ENCODE measurements around the gene EIF4A3. TPM values are rescaled to one million over a fixed set of nuclear protein-coding genes. Genes with fewer than 3 reads are reported as not detected.

Gene EIF4A3
- total and polyA plus RNA-seq, 9 of the 15 experiments (the other 6 are each of a cell fraction or from before 2014, with no cell fraction given) = 62.7 to 171 (median 127) TPM

- Histone ChIP-seq H3K27me3 (ENCODE audit: control insufficient read depth in 2 of 2, insufficient read depth in 2 of 2, low read length in 2 of 2) (peaks cover 43 to 66% of the 10 kb centered on the region in 2 experiments), H3K36me3 (ENCODE audit: control insufficient read depth, insufficient read depth, low read length) (no peaks in the 10 kb centered on the region), H3K9me3 (replicated peaks; ENCODE audit: control insufficient read depth, insufficient read depth, low read depth, low read length) (0 out of 2 replicates have a peak, but pooled peaks cover 5% of the 10 kb centered on the region), H3K4me3 (no peak overlapping the region), H3K9me1 (ENCODE audit: control insufficient read depth, insufficient read depth, low read length) (no peaks in the 10 kb centered on the region), H2AFZ (ENCODE audit: low read depth, low read length) (no peak overlapping the region), H3K9ac (ENCODE audit: insufficient read depth in 1 of 2, low read depth in 2 of 2, low read length in 2 of 2) (no peak overlapping the region), H3K27ac (ENCODE audit: extremely low read depth, low read depth, low read length) (no peak overlapping the region), H3K4me1 (replicated peaks in 1 of 2; ENCODE audit: control insufficient read depth in 2 of 2, insufficient read depth in 2 of 2, low read length in 2 of 2) (peaks cover 0 to 49% of the 10 kb centered on the region in 2 experiments; a peak in 2 of 5 replicates), H3K79me2 (ENCODE audit: control insufficient read depth, insufficient read depth, low read length) (no peaks in the 10 kb centered on the region), H4K20me1 (replicated peaks; ENCODE audit: control insufficient read depth, insufficient read depth, low read length) (no peaks in the 10 kb centered on the region), H3K4me2 (ENCODE audit: insufficient read depth, low read length) (no peak overlapping the region)
- WGBS (ENCODE audit: insufficient coverage, low coverage, missing lambda C conversion rate) = 22% methylated on average over 16 of the region's 16 CpGs
- no peak for ATAC-seq
- no peak for FAIRE-seq
- DNase-seq (ENCODE audit: extremely low read depth in 1 of 4, low spot score in 3 of 4) = no peak
- intact Hi-C loops (cut with micrococcal nuclease) = no loop called here
- CTCF ChIA-PET (ENCODE audit: low intra/inter-chr PET ratio) = no interaction called here
- in situ Hi-C loops (cut with MboI) = no loop called here
- POLR2A ChIA-PET = interaction anchor here (1.2 to 1.9 kb wide), 2 partner anchors 15 to 20 kb away, joined by 3 to 5 read pairs; partner anchors contain the start of gene GAA
- no TSS peak for BruUV-seq (replicated peaks)
- TF ChIP-seq ZFPM2 (CRISPR knock-in tag; IDR thresholded peaks at IDR 0.05) = no peak
- TF ChIP-seq ZNF140 (CRISPR knock-in tag; IDR thresholded peaks at IDR 0.05) = no peak
- no peak for TF ChIP-seq POLR2A (conservative IDR thresholded peaks at IDR 0.05)
- no peak for TF ChIP-seq ZNF398 (CRISPR knock-in tag; IDR thresholded peaks at IDR 0.05)
- TF ChIP-seq NCOA4 (IDR thresholded peaks at IDR 0.05; ENCODE audit: partially characterized antibody) = no peak
- TF ChIP-seq TEAD1 (CRISPR knock-in tag; IDR thresholded peaks at IDR 0.05) = no peak
- TF ChIP-seq CHD1 (IDR thresholded peaks at IDR 0.05; ENCODE audit: low read length) = no peak
- TF ChIP-seq CREB5 (CRISPR knock-in tag; IDR thresholded peaks at IDR 0.05) = no peak
- no peak for TF ChIP-seq ARID1B (IDR thresholded peaks at IDR 0.05)
- TF ChIP-seq PHF20 (IDR thresholded peaks at IDR 0.05; ENCODE audit: partially characterized antibody) = no peak
- TF ChIP-seq ARID3B (CRISPR knock-in tag; IDR thresholded peaks at IDR 0.05; ENCODE audit: borderline replicate concordance) = no peak
- TF ChIP-seq RNF219 (CRISPR knock-in tag; IDR thresholded peaks at IDR 0.05) = no peak
- TF ChIP-seq HINFP (tag; conservative IDR thresholded peaks at IDR 0.05; ENCODE audit: low read depth) = no peak
- TF ChIP-seq MAFF (IDR thresholded peaks at IDR 0.05; ENCODE audit: low read length) = no peak
Observed at GRCh38 chr17:80116276-80116920, 30.5 kb downstream of the EIF4A3 start.
